Pons (tissue), 1 donor: ENCODE data around the gene SELL.
"Not testable (repeated sequence)": the region's sequence is repeated elsewhere in the genome, so short reads cannot be mapped to it uniquely, and the experiment has no call there.

Experiments used
- DNase-seq: peaks from one replicate; pipeline ENCODE4 v3.0.0-alpha.2; 2016; ENCODE audit warnings: low spot score

SELL gene

GRCh38 chr1:169667699-169668596, 43.5 kb downstream of the SELL start:
- not testable (repeated sequence) for DNase-seq

- not testable (repeated sequence) for DNase-seq
Observed at GRCh38 chr1:169667227-169667639, 44.2 kb downstream of the SELL start.

GRCh38 chr1:169662680-169663079, 48.7 kb downstream of the SELL start:
- DNase-seq: not testable (repeated sequence)

GRCh38 chr1:169661066-169661465, 50.4 kb downstream of the SELL start:
- DNase-seq: not testable (repeated sequence)

GRCh38 chr1:169658777-169659176, 52.6 kb downstream of the SELL start:
- DNase-seq: not testable (repeated sequence)

- DNase-seq: no peak
Observed at GRCh38 chr1:169653873-169654272, 57.5 kb downstream of the SELL start.

- DNase-seq: no peak
Observed at GRCh38 chr1:169651035-169651434, 60.4 kb downstream of the SELL start.

- peak; percentile 46 for DNase-seq
Observed at GRCh38 chr1:169650551-169650950, 60.9 kb downstream of the SELL start.

- DNase-seq: no peak
Observed at GRCh38 chr1:169648709-169649108, 62.7 kb downstream of the SELL start.

- DNase-seq: no peak
Observed at GRCh38 chr1:169648187-169648586, 63.2 kb downstream of the SELL start.

GRCh38 chr1:169647512-169647911, 63.9 kb downstream of the SELL start:
- DNase-seq: no peak

- peak; percentile 49 for DNase-seq
Observed at GRCh38 chr1:169644297-169644696, 67.1 kb downstream of the SELL start.
